GM23338 (cell line): ENCODE measurements around the gene TBC1D5. TPM values are rescaled to one million over a fixed set of nuclear protein-coding genes. Genes with fewer than 3 reads are reported as not detected.

Source experiments
- ATAC-seq: fragments of 200-7000 bp; cut with Tn5 transposase; 3 replicates; pipeline ENCODE4 v1.9.1; 2020
- DNase-seq: peaks from one replicate; pipeline ENCODE4 v3.0.0-alpha.2; 2015; ENCODE audit warnings: low spot score
- H2AFZ ChIP-seq: fragments of 200-600 bp; sonication (generic); 2 replicates; pipeline ENCODE4 v1.8.0; 2016; ENCODE audit warnings: antibody characterized with exemption, mild to moderate bottlenecking, moderate library complexity
- H3F3A ChIP-seq: fragments of 200-600 bp; sonication (generic); replicated peaks from 2 replicates; pipeline ENCODE4 v1.8.0; 2017; ENCODE audit warnings: antibody characterized with exemption, mixed run types, low read depth
- H3K27ac ChIP-seq: fragments of 200-600 bp; sonication (generic); 2 replicates; pipeline ENCODE4 v1.6.1; 2016; ENCODE audit warnings: low read depth
- H3K27me3 ChIP-seq: fragments of 200-600 bp; sonication (generic); 2 replicates; pipeline ENCODE4 v1.8.0; 2016; ENCODE audit warnings: mild to moderate bottlenecking, mixed run types, moderate library complexity; ENCODE audit not compliant: insufficient read depth
- H3K36me3 ChIP-seq: fragments of 200-600 bp; sonication (generic); 2 replicates; pipeline ENCODE4 v1.8.0; 2016; ENCODE audit warnings: mild to moderate bottlenecking; ENCODE audit not compliant: insufficient read depth
- H3K4me1 ChIP-seq: fragments of 200-600 bp; sonication (generic); 2 replicates; pipeline ENCODE4 v1.8.0; 2016; ENCODE audit warnings: mild to moderate bottlenecking, moderate library complexity; ENCODE audit not compliant: insufficient read depth
- H3K4me2 ChIP-seq: fragments of 200-600 bp; sonication (generic); 2 replicates; pipeline ENCODE4 v1.7.1; 2017; ENCODE audit warnings: mixed run types
- H3K4me3 ChIP-seq: fragments of 200-600 bp; sonication (generic); 2 replicates; pipeline ENCODE4 v1.6.1; 2016; ENCODE audit warnings: mixed run types
- H3K79me2 ChIP-seq: fragments of 200-600 bp; sonication (generic); replicated peaks from 2 replicates; pipeline ENCODE4 v1.8.0; 2017; ENCODE audit warnings: mild to moderate bottlenecking; ENCODE audit not compliant: insufficient read depth
- H3K9me2 ChIP-seq: fragments of 200-600 bp; sonication (generic); 2 replicates; pipeline ENCODE4 v1.8.0; 2017; ENCODE audit not compliant: insufficient read depth
- H4K20me1 ChIP-seq: fragments of 200-600 bp; sonication (generic); replicated peaks from 2 replicates; pipeline ENCODE4 v1.8.0; 2017; ENCODE audit warnings: mild to moderate bottlenecking; ENCODE audit not compliant: insufficient read depth
- H3K27ac Mint-ChIP-seq: 2 replicates; pipeline ENCODE4 v1.8.0; 2020; ENCODE audit warnings: inconsistent platforms, mild to moderate bottlenecking, moderate library complexity, mixed read lengths
- H3K27me3 Mint-ChIP-seq: 3 replicates; pipeline ENCODE4 v1.8.0; 2022; ENCODE audit warnings: low read depth, mild to moderate bottlenecking, moderate library complexity, mixed read lengths, inconsistent platforms; ENCODE audit not compliant: insufficient read depth, poor library complexity
- H3K36me3 Mint-ChIP-seq: 3 replicates; pipeline ENCODE4 v1.8.0; 2021; ENCODE audit warnings: low read depth, mild to moderate bottlenecking, inconsistent platforms, moderate library complexity, mixed read lengths
- H3K4me1 Mint-ChIP-seq: 3 replicates; pipeline ENCODE4 v1.8.0; 2020; ENCODE audit warnings: mild to moderate bottlenecking, inconsistent platforms, mixed read lengths
- H3K4me3 Mint-ChIP-seq: 3 replicates; pipeline ENCODE4 v1.8.0; 2021; ENCODE audit warnings: moderate library complexity, mild to moderate bottlenecking, inconsistent platforms, mixed read lengths
- H3K9me3 Mint-ChIP-seq: 3 replicates; pipeline ENCODE4 v1.8.0; 2020; ENCODE audit warnings: moderate library complexity, mild to moderate bottlenecking, inconsistent platforms, mixed read lengths
- CREB1 ChIP-seq: fragments of 250-450 bp; sonication (Bioruptor Pico); IDR thresholded peaks from 2 replicates; pipeline ENCODE4 v1.5.0; 2020; ENCODE audit warnings: low read depth, mild to moderate bottlenecking, moderate library complexity
- CTCF ChIP-seq, 2 experiments: fragments of 200-600 bp in 1 of 2; sonication (generic) in 1 of 2; conservative IDR thresholded peaks; 2 replicates each; pipeline versions ENCODE4 v1.5.1 to v1.6.1; 2016 to 2017; ENCODE audit warnings: antibody characterized with exemption in 2 of 2, low read depth in 2 of 2, mild to moderate bottlenecking in 2 of 2, moderate library complexity in 1 of 2
- ETS1 ChIP-seq: IDR thresholded peaks from 2 replicates; pipeline ENCODE4 v1.6.1; 2016; ENCODE audit warnings: antibody characterized with exemption
- EZH2 ChIP-seq: fragments of 200-600 bp; sonication (generic); IDR thresholded peaks from one replicate; pipeline ENCODE4 v1.8.0; 2017; ENCODE audit warnings: antibody characterized with exemption, mild to moderate bottlenecking, low read depth; ENCODE audit not compliant: unreplicated experiment
- EZH2phosphoT487 ChIP-seq: fragments of 200-600 bp; sonication (generic); IDR thresholded peaks from one replicate; pipeline ENCODE4 v1.8.1; 2018; ENCODE audit warnings: antibody characterized with exemption; ENCODE audit not compliant: unreplicated experiment
- JUNB ChIP-seq: IDR thresholded peaks from one replicate; pipeline ENCODE4 v1.6.1; 2016; ENCODE audit warnings: antibody characterized with exemption; ENCODE audit not compliant: unreplicated experiment
- NANOG ChIP-seq: IDR thresholded peaks from 2 replicates; pipeline ENCODE4 v1.6.1; 2016; ENCODE audit warnings: antibody characterized with exemption, borderline replicate concordance
- POLR2AphosphoS5 ChIP-seq: IDR thresholded peaks from 2 replicates; pipeline ENCODE4 v1.6.1; 2016; ENCODE audit warnings: antibody characterized with exemption, low read depth
- REST ChIP-seq: IDR thresholded peaks from one replicate; pipeline ENCODE4 v1.6.1; 2018; ENCODE audit warnings: antibody characterized with exemption; ENCODE audit not compliant: unreplicated experiment
- STAT1 ChIP-seq: IDR thresholded peaks from one replicate; pipeline ENCODE4 v1.6.1; 2016; ENCODE audit warnings: antibody characterized with exemption; ENCODE audit not compliant: unreplicated experiment
- ZNF114 ChIP-seq: fragments of 250-450 bp; sonication (Bioruptor Pico); IDR thresholded peaks from 2 replicates; pipeline ENCODE4 v1.5.0; 2020; ENCODE audit warnings: mild to moderate bottlenecking, moderate library complexity
- ZNF331 ChIP-seq: fragments of 250-450 bp; sonication (Bioruptor Pico); IDR thresholded peaks from 2 replicates; pipeline ENCODE4 v1.5.0; 2020; ENCODE audit warnings: low read depth, mild to moderate bottlenecking, moderate library complexity
- polyA plus RNA-seq: library from polyadenylated mRNA; unstranded; fragments of >200 nt; fragmentation: Nextera tagmentation; extraction: Ambion mirVana; gene quantifications from 2 replicates; pipeline ENCODE4 v1.2.1, GENCODE V29; 2016
- total RNA-seq: library from RNA; depleted of rRNA; stranded (reverse); fragments of >200 nt; shearing (Covaris generic); gene quantifications from 2 replicates; pipeline ENCODE4 v1.2.3, GENCODE V29; 2014
- TF ChIP-seq, protein P1 (sequence below): fragments of 250-450 bp; sonication (Bioruptor Pico); IDR thresholded peaks from 2 replicates; pipeline ENCODE4 v1.5.0; 2020; ENCODE audit warnings: mild to moderate bottlenecking, moderate library complexity

Gene TBC1D5
- total and polyA plus RNA-seq, 2 experiments from 2014 or later, result 21.8 to 48.1 TPM

DNA sequence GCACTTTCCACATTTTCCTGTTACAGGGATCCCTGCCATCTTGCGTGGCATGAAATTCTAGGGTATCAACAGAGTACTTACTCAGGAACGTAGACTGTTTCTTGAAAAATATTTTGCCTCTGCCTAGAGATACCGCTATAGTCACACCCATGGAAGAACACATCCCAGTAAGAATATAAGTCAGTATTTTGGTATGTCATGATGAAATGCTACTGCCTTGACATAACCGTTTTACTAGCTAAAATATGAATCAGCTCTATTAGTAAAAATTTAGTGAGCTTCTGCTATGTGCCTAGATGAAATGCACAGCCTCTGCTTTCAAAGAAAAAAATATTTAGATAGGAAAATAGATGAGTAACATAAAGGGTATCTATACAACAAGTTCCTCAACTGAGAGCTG lies 276.4 kb downstream of the TBC1D5 start:
- no peaks in the 10 kb centered on the region for H3F3A ChIP-seq
- H3K36me3 ChIP-seq, result no peaks in the 10 kb centered on the region
- Mint-ChIP-seq H3K27ac (no peak overlapping the region), H3K4me1 (no peaks in the 10 kb centered on the region), H3K27me3 (no peaks in the 10 kb centered on the region), H3K36me3 (no peaks in the 10 kb centered on the region), H3K4me3 (no peak overlapping the region), H3K9me3 (no peaks in the 10 kb centered on the region)
- H3K27me3 ChIP-seq, result no peaks in the 10 kb centered on the region
- H4K20me1 ChIP-seq, result no peaks in the 10 kb centered on the region
- H3K27ac ChIP-seq, result no peak overlapping the region
- ATAC-seq (no peak), DNase-seq (no peak)
- H3K9me2 ChIP-seq, result no peaks in the 10 kb centered on the region
- H3K79me2 ChIP-seq, result no peaks in the 10 kb centered on the region
- no peaks in the 10 kb centered on the region for H3K4me1 ChIP-seq
- TF ChIP-seq POLR2AphosphoS5 (no peak), STAT1 (no peak), ZNF331 (CRISPR knock-in tag) (no peak), ZNF114 (CRISPR knock-in tag) (no peak), CTCF (conservative IDR thresholded peaks at IDR 0.05; ENCODE audit: low read depth in 2 of 2) (no peak), JUNB (no peak), EZH2 (no peak), CREB1 (CRISPR knock-in tag) (no peak), REST (no peak), NANOG (no peak), ETS1 (no peak), EZH2phosphoT487 (no peak)
- TF ChIP-seq, protein P1, sequence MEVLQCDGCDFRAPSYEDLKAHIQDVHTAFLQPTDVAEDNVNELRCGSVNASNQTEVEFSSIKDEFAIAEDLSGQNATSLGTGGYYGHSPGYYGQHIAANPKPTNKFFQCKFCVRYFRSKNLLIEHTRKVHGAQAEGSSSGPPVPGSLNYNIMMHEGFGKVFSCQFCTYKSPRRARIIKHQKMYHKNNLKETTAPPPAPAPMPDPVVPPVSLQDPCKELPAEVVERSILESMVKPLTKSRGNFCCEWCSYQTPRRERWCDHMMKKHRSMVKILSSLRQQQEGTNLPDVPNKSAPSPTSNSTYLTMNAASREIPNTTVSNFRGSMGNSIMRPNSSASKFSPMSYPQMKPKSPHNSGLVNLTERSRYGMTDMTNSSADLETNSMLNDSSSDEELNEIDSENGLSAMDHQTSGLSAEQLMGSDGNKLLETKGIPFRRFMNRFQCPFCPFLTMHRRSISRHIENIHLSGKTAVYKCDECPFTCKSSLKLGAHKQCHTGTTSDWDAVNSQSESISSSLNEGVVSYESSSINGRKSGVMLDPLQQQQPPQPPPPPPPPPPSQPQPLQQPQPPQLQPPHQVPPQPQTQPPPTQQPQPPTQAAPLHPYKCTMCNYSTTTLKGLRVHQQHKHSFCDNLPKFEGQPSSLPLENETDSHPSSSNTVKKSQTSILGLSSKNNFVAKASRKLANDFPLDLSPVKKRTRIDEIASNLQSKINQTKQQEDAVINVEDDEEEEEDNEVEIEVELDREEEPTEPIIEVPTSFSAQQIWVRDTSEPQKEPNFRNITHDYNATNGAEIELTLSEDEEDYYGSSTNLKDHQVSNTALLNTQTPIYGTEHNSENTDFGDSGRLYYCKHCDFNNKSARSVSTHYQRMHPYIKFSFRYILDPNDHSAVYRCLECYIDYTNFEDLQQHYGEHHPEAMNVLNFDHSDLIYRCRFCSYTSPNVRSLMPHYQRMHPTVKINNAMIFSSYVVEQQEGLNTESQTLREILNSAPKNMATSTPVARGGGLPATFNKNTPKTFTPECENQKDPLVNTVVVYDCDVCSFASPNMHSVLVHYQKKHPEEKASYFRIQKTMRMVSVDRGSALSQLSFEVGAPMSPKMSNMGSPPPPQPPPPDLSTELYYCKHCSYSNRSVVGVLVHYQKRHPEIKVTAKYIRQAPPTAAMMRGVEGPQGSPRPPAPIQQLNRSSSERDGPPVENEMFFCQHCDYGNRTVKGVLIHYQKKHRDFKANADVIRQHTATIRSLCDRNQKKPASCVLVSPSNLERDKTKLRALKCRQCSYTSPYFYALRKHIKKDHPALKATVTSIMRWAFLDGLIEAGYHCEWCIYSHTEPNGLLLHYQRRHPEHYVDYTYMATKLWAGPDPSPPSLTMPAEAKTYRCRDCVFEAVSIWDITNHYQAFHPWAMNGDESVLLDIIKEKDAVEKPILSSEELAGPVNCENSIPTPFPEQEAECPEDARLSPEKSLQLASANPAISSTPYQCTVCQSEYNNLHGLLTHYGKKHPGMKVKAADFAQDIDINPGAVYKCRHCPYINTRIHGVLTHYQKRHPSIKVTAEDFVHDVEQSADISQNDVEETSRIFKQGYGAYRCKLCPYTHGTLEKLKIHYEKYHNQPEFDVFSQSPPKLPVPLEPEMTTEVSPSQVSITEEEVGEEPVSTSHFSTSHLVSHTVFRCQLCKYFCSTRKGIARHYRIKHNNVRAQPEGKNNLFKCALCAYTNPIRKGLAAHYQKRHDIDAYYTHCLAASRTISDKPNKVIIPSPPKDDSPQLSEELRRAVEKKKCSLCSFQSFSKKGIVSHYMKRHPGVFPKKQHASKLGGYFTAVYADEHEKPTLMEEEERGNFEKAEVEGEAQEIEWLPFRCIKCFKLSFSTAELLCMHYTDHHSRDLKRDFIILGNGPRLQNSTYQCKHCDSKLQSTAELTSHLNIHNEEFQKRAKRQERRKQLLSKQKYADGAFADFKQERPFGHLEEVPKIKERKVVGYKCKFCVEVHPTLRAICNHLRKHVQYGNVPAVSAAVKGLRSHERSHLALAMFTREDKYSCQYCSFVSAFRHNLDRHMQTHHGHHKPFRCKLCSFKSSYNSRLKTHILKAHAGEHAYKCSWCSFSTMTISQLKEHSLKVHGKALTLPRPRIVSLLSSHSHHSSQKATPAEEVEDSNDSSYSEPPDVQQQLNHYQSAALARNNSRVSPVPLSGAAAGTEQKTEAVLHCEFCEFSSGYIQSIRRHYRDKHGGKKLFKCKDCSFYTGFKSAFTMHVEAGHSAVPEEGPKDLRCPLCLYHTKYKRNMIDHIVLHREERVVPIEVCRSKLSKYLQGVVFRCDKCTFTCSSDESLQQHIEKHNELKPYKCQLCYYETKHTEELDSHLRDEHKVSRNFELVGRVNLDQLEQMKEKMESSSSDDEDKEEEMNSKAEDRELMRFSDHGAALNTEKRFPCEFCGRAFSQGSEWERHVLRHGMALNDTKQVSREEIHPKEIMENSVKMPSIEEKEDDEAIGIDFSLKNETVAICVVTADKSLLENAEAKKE (CRISPR knock-in tag), result no peak
- no peak overlapping the region for H3K4me2 ChIP-seq
- no peak overlapping the region for H3K4me3 ChIP-seq
- no peak overlapping the region for H2AFZ ChIP-seq
